ENCODE data around the gene ETV1. TPM values are rescaled to one million over a fixed set of nuclear protein-coding genes. Genes with fewer than 3 reads are reported as not detected.

Gene ETV1
- total and polyA plus RNA-seq, 9 of the 15 experiments (the other 6 are each of a cell fraction or from before 2014, with no cell fraction given) = 7.2 to 27.4 (median 14.0) TPM

DNA sequence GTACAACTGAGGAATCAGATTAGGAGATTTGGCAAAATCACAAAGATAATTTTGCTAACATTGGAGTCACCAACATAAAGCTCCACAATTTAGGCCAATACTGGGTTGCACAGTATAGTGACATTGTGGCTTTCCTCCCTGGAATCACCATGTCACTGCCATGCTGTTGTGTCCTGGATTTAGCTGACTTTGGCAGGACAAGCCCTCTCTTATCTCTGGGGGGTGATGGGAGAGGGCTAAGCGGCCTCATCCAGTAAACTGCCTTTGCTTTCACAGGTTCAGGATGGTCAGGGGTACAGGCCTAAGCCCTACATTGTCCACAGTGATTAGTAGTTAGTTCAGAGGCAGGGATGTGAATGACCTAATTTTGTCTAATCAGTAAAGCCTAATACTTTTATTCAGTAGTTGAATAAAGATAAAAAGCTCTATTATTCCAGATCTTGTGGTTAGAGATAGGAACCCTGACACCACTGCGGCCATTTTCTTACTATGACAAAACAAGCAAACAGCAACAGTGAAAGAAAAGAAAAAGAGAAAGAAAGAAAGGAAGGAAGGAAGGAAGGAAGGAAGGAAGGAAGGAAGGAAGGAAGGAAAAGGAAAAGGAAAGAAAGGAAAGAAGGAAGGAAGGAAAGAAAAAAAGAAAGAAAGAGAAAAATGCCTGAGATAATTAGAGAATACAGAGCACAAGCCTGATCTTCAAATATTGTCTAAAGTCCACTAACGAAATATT, 140.1 kb downstream of the ETV1 start (continued):
- TF ChIP-seq CBFB (CRISPR knock-in tag; IDR thresholded peaks at IDR 0.05) = no peak
- TF ChIP-seq MYBL2 (IDR thresholded peaks at IDR 0.05; ENCODE audit: low read depth) = no peak
- TF ChIP-seq MYBL2 (CRISPR knock-in tag; IDR thresholded peaks at IDR 0.05; ENCODE audit: borderline replicate concordance) = no peak
- TF ChIP-seq POLR2AphosphoS2 (IDR thresholded peaks at IDR 0.05; ENCODE audit: low read length) = no peak
- TF ChIP-seq NR4A1 (CRISPR knock-in tag; IDR thresholded peaks at IDR 0.05) = no peak
- peak; percentile 77 for TF ChIP-seq NR4A1 (tag; IDR thresholded peaks at IDR 0.05)
- TF ChIP-seq NFRKB (IDR thresholded peaks at IDR 0.05; ENCODE audit: low read depth) = 0 out of 2 replicates have a peak, but pooled peaks have one; percentile 25
- TF ChIP-seq FOXJ3 (CRISPR knock-in tag; IDR thresholded peaks at IDR 0.05) = no peak
- no peak for TF ChIP-seq CHD4 (IDR thresholded peaks at IDR 0.05; ENCODE audit: insufficient read depth, insufficient replicate concordance, low read depth, low read length, poor library complexity, severe bottlenecking)
- TF ChIP-seq ASH1L (IDR thresholded peaks at IDR 0.05; ENCODE audit: borderline replicate concordance, low read depth, partially characterized antibody) = no peak
- no peak for TF ChIP-seq ZNF707 (CRISPR knock-in tag; conservative IDR thresholded peaks at IDR 0.05)
- peak; percentile 82 for TF ChIP-seq TAF7 (tag; IDR thresholded peaks at IDR 0.05)
- TF ChIP-seq POLR2B (IDR thresholded peaks at IDR 0.05; ENCODE audit: low read depth, partially characterized antibody) = no peak
- TF ChIP-seq, protein P1, sequence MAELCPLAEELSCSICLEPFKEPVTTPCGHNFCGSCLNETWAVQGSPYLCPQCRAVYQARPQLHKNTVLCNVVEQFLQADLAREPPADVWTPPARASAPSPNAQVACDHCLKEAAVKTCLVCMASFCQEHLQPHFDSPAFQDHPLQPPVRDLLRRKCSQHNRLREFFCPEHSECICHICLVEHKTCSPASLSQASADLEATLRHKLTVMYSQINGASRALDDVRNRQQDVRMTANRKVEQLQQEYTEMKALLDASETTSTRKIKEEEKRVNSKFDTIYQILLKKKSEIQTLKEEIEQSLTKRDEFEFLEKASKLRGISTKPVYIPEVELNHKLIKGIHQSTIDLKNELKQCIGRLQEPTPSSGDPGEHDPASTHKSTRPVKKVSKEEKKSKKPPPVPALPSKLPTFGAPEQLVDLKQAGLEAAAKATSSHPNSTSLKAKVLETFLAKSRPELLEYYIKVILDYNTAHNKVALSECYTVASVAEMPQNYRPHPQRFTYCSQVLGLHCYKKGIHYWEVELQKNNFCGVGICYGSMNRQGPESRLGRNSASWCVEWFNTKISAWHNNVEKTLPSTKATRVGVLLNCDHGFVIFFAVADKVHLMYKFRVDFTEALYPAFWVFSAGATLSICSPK (IDR thresholded peaks at IDR 0.05; ENCODE audit: borderline replicate concordance) = no peak
- no peak for TF ChIP-seq HEY1 (CRISPR knock-in tag; IDR thresholded peaks at IDR 0.05; ENCODE audit: borderline replicate concordance)
- TF ChIP-seq, protein P2, sequence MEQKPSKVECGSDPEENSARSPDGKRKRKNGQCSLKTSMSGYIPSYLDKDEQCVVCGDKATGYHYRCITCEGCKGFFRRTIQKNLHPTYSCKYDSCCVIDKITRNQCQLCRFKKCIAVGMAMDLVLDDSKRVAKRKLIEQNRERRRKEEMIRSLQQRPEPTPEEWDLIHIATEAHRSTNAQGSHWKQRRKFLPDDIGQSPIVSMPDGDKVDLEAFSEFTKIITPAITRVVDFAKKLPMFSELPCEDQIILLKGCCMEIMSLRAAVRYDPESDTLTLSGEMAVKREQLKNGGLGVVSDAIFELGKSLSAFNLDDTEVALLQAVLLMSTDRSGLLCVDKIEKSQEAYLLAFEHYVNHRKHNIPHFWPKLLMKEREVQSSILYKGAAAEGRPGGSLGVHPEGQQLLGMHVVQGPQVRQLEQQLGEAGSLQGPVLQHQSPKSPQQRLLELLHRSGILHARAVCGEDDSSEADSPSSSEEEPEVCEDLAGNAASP (IDR thresholded peaks at IDR 0.05) = no peak
- TF ChIP-seq, protein P3, sequence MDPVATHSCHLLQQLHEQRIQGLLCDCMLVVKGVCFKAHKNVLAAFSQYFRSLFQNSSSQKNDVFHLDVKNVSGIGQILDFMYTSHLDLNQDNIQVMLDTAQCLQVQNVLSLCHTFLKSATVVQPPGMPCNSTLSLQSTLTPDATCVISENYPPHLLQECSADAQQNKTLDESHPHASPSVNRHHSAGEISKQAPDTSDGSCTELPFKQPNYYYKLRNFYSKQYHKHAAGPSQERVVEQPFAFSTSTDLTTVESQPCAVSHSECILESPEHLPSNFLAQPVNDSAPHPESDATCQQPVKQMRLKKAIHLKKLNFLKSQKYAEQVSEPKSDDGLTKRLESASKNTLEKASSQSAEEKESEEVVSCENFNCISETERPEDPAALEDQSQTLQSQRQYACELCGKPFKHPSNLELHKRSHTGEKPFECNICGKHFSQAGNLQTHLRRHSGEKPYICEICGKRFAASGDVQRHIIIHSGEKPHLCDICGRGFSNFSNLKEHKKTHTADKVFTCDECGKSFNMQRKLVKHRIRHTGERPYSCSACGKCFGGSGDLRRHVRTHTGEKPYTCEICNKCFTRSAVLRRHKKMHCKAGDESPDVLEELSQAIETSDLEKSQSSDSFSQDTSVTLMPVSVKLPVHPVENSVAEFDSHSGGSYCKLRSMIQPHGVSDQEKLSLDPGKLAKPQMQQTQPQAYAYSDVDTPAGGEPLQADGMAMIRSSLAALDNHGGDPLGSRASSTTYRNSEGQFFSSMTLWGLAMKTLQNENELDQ (CRISPR knock-in tag; IDR thresholded peaks at IDR 0.05; ENCODE audit: borderline replicate concordance) = no peak
- no peak for TF ChIP-seq CBX2 (IDR thresholded peaks at IDR 0.05; ENCODE audit: insufficient read depth, low read length, poor library complexity, severe bottlenecking)
- no peak for TF ChIP-seq ETV6 (IDR thresholded peaks at IDR 0.05; ENCODE audit: borderline replicate concordance in 1 of 2, low read depth in 2 of 2, low read length in 1 of 2)
- TF ChIP-seq ETV6 (CRISPR knock-in tag; IDR thresholded peaks at IDR 0.05; ENCODE audit: borderline replicate concordance) = no peak
- TF ChIP-seq, protein P4, sequence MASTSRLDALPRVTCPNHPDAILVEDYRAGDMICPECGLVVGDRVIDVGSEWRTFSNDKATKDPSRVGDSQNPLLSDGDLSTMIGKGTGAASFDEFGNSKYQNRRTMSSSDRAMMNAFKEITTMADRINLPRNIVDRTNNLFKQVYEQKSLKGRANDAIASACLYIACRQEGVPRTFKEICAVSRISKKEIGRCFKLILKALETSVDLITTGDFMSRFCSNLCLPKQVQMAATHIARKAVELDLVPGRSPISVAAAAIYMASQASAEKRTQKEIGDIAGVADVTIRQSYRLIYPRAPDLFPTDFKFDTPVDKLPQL (IDR thresholded peaks at IDR 0.05; ENCODE audit: extremely low read depth, insufficient read length) = no peak
- TF ChIP-seq ZNF668 (CRISPR knock-in tag; IDR thresholded peaks at IDR 0.05) = peak; percentile 72; the same call in 1 of the 2 replicates
